Naive thymus-derived CD4-positive, alpha-beta T cell (primary cell): ENCODE results near the gene SLC49A3. TPM values are rescaled to one million over a fixed set of nuclear protein-coding genes. Genes with fewer than 3 reads are reported as not detected.
"Not testable (repeated sequence)": the region's sequence is repeated elsewhere in the genome, so short reads cannot be mapped to it uniquely, and the experiment has no call there.

ENCODE experiments used
- ATAC-seq: fragments of 150-1000 bp; cut with Tn5 transposase; 2 replicates; pipeline ENCODE4 v1.10.0; 2021; ENCODE audit warnings: mild to moderate bottlenecking, moderate library complexity
- CTCF ChIA-PET: fragments of 350-600 bp; sonication (Branson Sonifier 250); formaldehyde crosslinking; loops from one replicate; lab custom pipeline; 2021; ENCODE audit warnings: antibody characterized with exemption; lab: Charles Lee
- POLR2A ChIA-PET: fragments of 350-600 bp; sonication (Branson Sonifier 250); formaldehyde crosslinking; loops from one replicate; lab custom pipeline; 2021; ENCODE audit warnings: antibody characterized with exemption, inconsistent platforms; lab: Charles Lee
- DNase-seq, 9 donors: peaks; one replicate each; pipeline versions ENCODE4 v3.0.0 to v3.0.0-alpha.2; 2020 to 2022; ENCODE audit warnings: mixed read lengths in 1 of 9
- H3K27ac ChIP-seq: one replicate; pipeline ENCODE4 v1.7.0; 2013; ENCODE audit warnings: mild to moderate bottlenecking, low read depth, low read length, moderate library complexity
- H3K27me3 ChIP-seq, 2 donors: one replicate each; pipeline ENCODE4 v1.7.0; 2013; ENCODE audit warnings: low read length in 2 of 2, mild to moderate bottlenecking in 2 of 2, moderate library complexity in 2 of 2; ENCODE audit not compliant: control insufficient read depth in 2 of 2, insufficient read depth in 2 of 2
- H3K36me3 ChIP-seq, 3 experiments: 1 replicate in 2 of 3; 2 replicates in 1 of 3; pipeline ENCODE4 v1.7.0; 2013; ENCODE audit warnings: low read length in 3 of 3, mild to moderate bottlenecking in 3 of 3, moderate library complexity in 1 of 3; ENCODE audit not compliant: insufficient read depth in 3 of 3, control insufficient read depth in 2 of 3
- H3K4me1 ChIP-seq, 2 donors: one replicate each; pipeline ENCODE4 v1.7.0; 2013; ENCODE audit warnings: low read length in 2 of 2, mild to moderate bottlenecking in 2 of 2, moderate library complexity in 1 of 2; ENCODE audit not compliant: control insufficient read depth in 2 of 2, insufficient read depth in 2 of 2
- H3K4me3 ChIP-seq: 2 replicates; pipeline ENCODE4 v1.7.0; 2013; ENCODE audit warnings: mild to moderate bottlenecking, low read length
- H3K9me3 ChIP-seq, 3 experiments: 1 replicate in 2 of 3; 2 replicates in 1 of 3; pipeline ENCODE4 v1.7.0; 2013; ENCODE audit warnings: low read length in 3 of 3; ENCODE audit not compliant: control insufficient read depth in 2 of 3
- H3K27ac Mint-ChIP-seq, 9 donors: one replicate each; pipeline ENCODE4 v1.8.0; 2020 to 2022; ENCODE audit warnings: mixed read lengths in 9 of 9, mild to moderate bottlenecking in 8 of 9, moderate library complexity in 5 of 9, inconsistent platforms in 2 of 9
- H3K27me3 Mint-ChIP-seq, 5 donors: one replicate each; pipeline ENCODE4 v1.8.0; 2021 to 2022; ENCODE audit warnings: mixed read lengths in 5 of 5, mild to moderate bottlenecking in 1 of 5
- H3K36me3 Mint-ChIP-seq, 5 donors: one replicate each; pipeline ENCODE4 v1.8.0; 2020 to 2022; ENCODE audit warnings: mixed read lengths in 5 of 5, mild to moderate bottlenecking in 3 of 5, inconsistent platforms in 1 of 5
- H3K4me1 Mint-ChIP-seq, 7 donors: one replicate each; pipeline ENCODE4 v1.8.0; 2020 to 2022; ENCODE audit warnings: mixed read lengths in 7 of 7, mild to moderate bottlenecking in 3 of 7, inconsistent platforms in 1 of 7
- H3K4me3 Mint-ChIP-seq, 10 donors: one replicate each; pipeline ENCODE4 v1.8.0; 2020 to 2022; ENCODE audit warnings: mild to moderate bottlenecking in 10 of 10, mixed read lengths in 10 of 10, moderate library complexity in 6 of 10, inconsistent platforms in 2 of 10
- H3K9me3 Mint-ChIP-seq, 11 donors: one replicate each; pipeline ENCODE4 v1.8.0; 2020 to 2022; ENCODE audit warnings: mixed read lengths in 11 of 11, mild to moderate bottlenecking in 4 of 11, inconsistent platforms in 1 of 11, moderate library complexity in 1 of 11
- intact Hi-C, 2 donors: fragments of 100-400 bp; cut with micrococcal nuclease; formaldehyde crosslinking; loops; one replicate each; pipeline ENCODE4 v1.15.1; 2023
- polyA plus RNA-seq, 2 donors: library from polyadenylated mRNA; unstranded; fragments of 300-500 nt; fragmentation: Illumina TruSeq; gene quantifications; one replicate each; pipeline ENCODE4 v1.2.3, GENCODE V29; 2021
- total RNA-seq, 6 experiments: library from RNA in 5 of 6; stranded (reverse) in 5 of 6; gene quantifications; 1 replicate in 5 of 6; 2 replicates in 1 of 6; pipeline ENCODE4 v1.2.3 and lab custom pipeline; 2021 to 2026

The SLC49A3 gene
- total and polyA plus RNA-seq, 7 experiments from 2014 or later: 0.80 to 9.4 (median 0.92) TPM; not detected in 2

- peaks cover 0 to 3% (median 0%) of the 10 kb centered on the region in 7 donors for H3K4me1 Mint-ChIP-seq
- no peaks in the 10 kb centered on the region for H3K4me1 ChIP-seq
- ATAC-seq (no peak), DNase-seq (no peak)
- no peak overlapping the region for H3K4me3 ChIP-seq
- ChIA-PET CTCF (interaction anchor here (0.7 kb wide), 1 partner anchor 10 kb away, joined by 3 read pairs; no protein-coding TSS in a partner anchor), POLR2A (interaction anchor here (0.6 kb wide), 1 partner anchor 40 kb away, joined by 3 read pairs; no protein-coding TSS in a partner anchor)
- no peaks in the 10 kb centered on the region for H3K27me3 Mint-ChIP-seq
- no peak overlapping the region for H3K27ac ChIP-seq
- H3K9me3 ChIP-seq: no peaks in the 10 kb centered on the region
- no peaks in the 10 kb centered on the region for H3K9me3 Mint-ChIP-seq
- H3K36me3 ChIP-seq: peaks cover 0 to 65% (median 8%) of the 10 kb centered on the region in 3 experiments
- intact Hi-C loops: no loop called here
- peak overlapping the region in 1 of 9 donors; percentile 19 for H3K27ac Mint-ChIP-seq
- no peaks in the 10 kb centered on the region for H3K27me3 ChIP-seq
- H3K4me3 Mint-ChIP-seq: no peak overlapping the region
- H3K36me3 Mint-ChIP-seq: peaks cover 4 to 39% (median 8%) of the 10 kb centered on the region in 5 donors
Measured at GRCh38 chr4:732911-733630, 44.1 kb upstream of the SLC49A3 start.

GRCh38 chr4:732486-732885 lies 43.5 kb upstream of the SLC49A3 start:
- no peaks in the 10 kb centered on the region for H3K4me1 ChIP-seq
- peaks cover 0 to 59% (median 8%) of the 10 kb centered on the region in 3 experiments for H3K36me3 ChIP-seq
- no peaks in the 10 kb centered on the region for H3K27me3 ChIP-seq
- Mint-ChIP-seq H3K4me3 (no peak overlapping the region), H3K9me3 (no peaks in the 10 kb centered on the region), H3K27me3 (no peaks in the 10 kb centered on the region), H3K4me1 (peaks cover 0 to 9% (median 4%) of the 10 kb centered on the region in 7 donors), H3K27ac (no peak overlapping the region), H3K36me3 (peaks cover 4 to 36% (median 6%) of the 10 kb centered on the region in 5 donors)
- DNase-seq: no peak
- POLR2A ChIA-PET: interaction anchor here (0.6 kb wide), 1 partner anchor 40 kb away, joined by 3 read pairs; no protein-coding TSS in a partner anchor
- intact Hi-C loops: no loop called here
- H3K27ac ChIP-seq: no peak overlapping the region
- ATAC-seq: no peak
- H3K9me3 ChIP-seq: no peaks in the 10 kb centered on the region
- CTCF ChIA-PET: no interaction called here
- H3K4me3 ChIP-seq: no peak overlapping the region

GRCh38 chr4:731954-732353 lies 43.0 kb upstream of the SLC49A3 start:
- CTCF ChIA-PET: not testable (repeated sequence)

GRCh38 chr4:730946-731904 lies 42.3 kb upstream of the SLC49A3 start:
- H3K4me1 ChIP-seq, POLR2A ChIA-PET, H3K4me3 ChIP-seq, DNase-seq, H3K27me3 ChIP-seq, H3K9me3 Mint-ChIP-seq, CTCF ChIA-PET, intact Hi-C loops, H3K4me3 Mint-ChIP-seq, ATAC-seq, H3K9me3 ChIP-seq, H3K27ac ChIP-seq, H3K27me3 Mint-ChIP-seq: not testable (repeated sequence)
- Mint-ChIP-seq H3K36me3 (peaks cover 3 to 37% (median 6%) of the 10 kb centered on the region in 5 donors), H3K27ac (peak overlapping the region in 1 of 9 donors; percentile 59), H3K4me1 (peaks cover 4 to 19% (median 13%) of the 10 kb centered on the region in 7 donors)
- H3K36me3 ChIP-seq: peaks cover 0 to 50% (median 8%) of the 10 kb centered on the region in 3 experiments

More at GRCh38 chr4:731954-732353, 43.0 kb upstream of the SLC49A3 start:
- H3K27ac Mint-ChIP-seq, DNase-seq, H3K4me3 Mint-ChIP-seq, intact Hi-C loops, H3K27me3 Mint-ChIP-seq, H3K4me3 ChIP-seq, H3K27ac ChIP-seq, H3K9me3 ChIP-seq, ATAC-seq, H3K4me1 ChIP-seq, H3K9me3 Mint-ChIP-seq, H3K27me3 ChIP-seq, POLR2A ChIA-PET: not testable (repeated sequence)
- H3K36me3 ChIP-seq: peaks cover 0 to 53% (median 8%) of the 10 kb centered on the region in 3 experiments
- Mint-ChIP-seq H3K36me3 (peaks cover 3 to 34% (median 6%) of the 10 kb centered on the region in 5 donors), H3K4me1 (peaks cover 2 to 12% (median 6%) of the 10 kb centered on the region in 7 donors)

- Histone ChIP-seq H3K4me3 (no peak overlapping the region), H3K4me1 (no peaks in the 10 kb centered on the region), H3K27ac (no peak overlapping the region), H3K9me3 (no peaks in the 10 kb centered on the region), H3K36me3 (peaks cover 0 to 45% (median 8%) of the 10 kb centered on the region in 3 experiments), H3K27me3 (no peaks in the 10 kb centered on the region)
- peaks cover 3 to 34% (median 6%) of the 10 kb centered on the region in 5 donors for H3K36me3 Mint-ChIP-seq
- POLR2A ChIA-PET: no interaction called here
- H3K9me3 Mint-ChIP-seq: no peaks in the 10 kb centered on the region
- peak overlapping the region in 1 of 9 donors; percentile 59 for H3K27ac Mint-ChIP-seq
- intact Hi-C loops: no loop called here
- CTCF ChIA-PET: no interaction called here
- ATAC-seq (no peak), DNase-seq (no peak)
- H3K4me1 Mint-ChIP-seq: peaks cover 4 to 19% (median 13%) of the 10 kb centered on the region in 7 donors
- no peak overlapping the region for H3K4me3 Mint-ChIP-seq
- no peaks in the 10 kb centered on the region for H3K27me3 Mint-ChIP-seq
Measured at GRCh38 chr4:730511-730910, 41.6 kb upstream of the SLC49A3 start.
